HepG2 (cell line): ENCODE data around the gene METTL22. TPM values are rescaled to one million over a fixed set of nuclear protein-coding genes. Genes with fewer than 3 reads are reported as not detected.

Experiments used
- ATAC-seq: fragments of 200-7000 bp; cut with Tn5 transposase; 3 replicates; pipeline ENCODE4 v1.9.1; 2020; ENCODE audit warnings: mild to moderate bottlenecking, moderate library complexity
- BruUV-seq: library from RNA; stranded (reverse); fragments of 400-500 nt; replicated peaks from 2 replicates; lab custom pipeline; 2021; lab: Mats Ljungman, UMichigan
- CTCF ChIA-PET: fragments of 300-600 bp; formaldehyde crosslinking; extraction: SDS; loops from one replicate; lab custom pipeline; 2021; ENCODE audit warnings: low total read pairs, inconsistent platforms, low intra/inter-chr PET ratio; lab: Yijun Ruan, JAX
- POLR2A ChIA-PET: fragments of 350-600 bp; sonication (Branson Sonifier 250); formaldehyde crosslinking; loops from one replicate; lab custom pipeline; 2020; ENCODE audit warnings: antibody characterized with exemption, inconsistent platforms; lab: Yijun Ruan, JAX
- DNase-seq: peaks from one replicate; pipeline ENCODE4 v3.0.0-alpha.2; 2015; ENCODE audit warnings: low spot score
- FAIRE-seq: peaks from 3 replicates; lab custom pipeline; 2011; peaks lifted over from hg19 to GRCh38; lab: Jason Lieb, UNC
- H2AFZ ChIP-seq: one replicate; pipeline ENCODE4 v1.6.1; 2011; ENCODE audit warnings: low read length, inconsistent platforms
- H3K27ac ChIP-seq: fragments of 300-600 bp; 3 replicates; pipeline ENCODE4 v1.8.0; 2011; ENCODE audit warnings: mixed run types, mild to moderate bottlenecking, mixed read lengths, low read length, inconsistent platforms; ENCODE audit not compliant: insufficient read depth; ENCODE audit errors: extremely low read length
- H3K27me3 ChIP-seq, 2 experiments: fragments of 200-600 bp in 1 of 2; 2 replicates in 1 of 2; 3 replicates in 1 of 2; pipeline versions ENCODE4 v1.6.0 to v1.8.0; 2011; ENCODE audit warnings: low read length in 2 of 2, mild to moderate bottlenecking in 2 of 2, moderate library complexity in 2 of 2, inconsistent platforms in 1 of 2; ENCODE audit not compliant: insufficient read depth in 2 of 2, control insufficient read depth in 1 of 2
- H3K36me3 ChIP-seq, 2 experiments: fragments of 200-600 bp in 1 of 2; replicated peaks in 1 of 2; 2 replicates in 1 of 2; 3 replicates in 1 of 2; pipeline versions ENCODE4 v1.5.1 to v1.8.0; 2011; ENCODE audit warnings: low read length in 2 of 2, inconsistent platforms in 1 of 2; ENCODE audit not compliant: insufficient read depth in 2 of 2, control insufficient read depth in 1 of 2
- H3K4me1 ChIP-seq: 2 replicates; pipeline ENCODE4 v1.5.1; 2012; ENCODE audit warnings: low read length, inconsistent platforms; ENCODE audit not compliant: insufficient read depth
- H3K4me2 ChIP-seq: 2 replicates; pipeline ENCODE4 v1.6.0; 2011; ENCODE audit warnings: low read depth, low read length, inconsistent platforms
- H3K4me3 ChIP-seq, 3 experiments: fragments of 200-600 bp in 1 of 3; sonication (generic), shearing (Covaris generic) in 1 of 3; replicated peaks in 1 of 3; 2 replicates each; pipeline ENCODE4 v1.5.1; 2011 to 2016; ENCODE audit warnings: low read length in 3 of 3, inconsistent platforms in 2 of 3, low read depth in 2 of 3, mild to moderate bottlenecking in 2 of 3, control low read depth in 1 of 3, mixed read lengths in 1 of 3; ENCODE audit not compliant: insufficient read depth in 1 of 3
- H3K79me2 ChIP-seq: one replicate; pipeline ENCODE4 v1.6.1; 2011; ENCODE audit warnings: low read length, inconsistent platforms; ENCODE audit not compliant: insufficient read depth
- H3K9ac ChIP-seq: 2 replicates; pipeline ENCODE4 v1.6.0; 2011; ENCODE audit warnings: mild to moderate bottlenecking, low read depth, low read length, inconsistent platforms; ENCODE audit not compliant: insufficient read depth
- H3K9me3 ChIP-seq: 2 replicates; pipeline ENCODE4 v1.5.1; 2012; ENCODE audit warnings: mild to moderate bottlenecking, low read length
- H4K20me1 ChIP-seq: 2 replicates; pipeline ENCODE4 v1.6.0; 2011; ENCODE audit warnings: inconsistent platforms, mild to moderate bottlenecking, low read length, moderate library complexity; ENCODE audit not compliant: insufficient read depth
- DMAP1 ChIP-seq: IDR thresholded peaks from 2 replicates; pipeline ENCODE4 v1.6.1; 2016
- FOXA3 ChIP-seq: IDR thresholded peaks from 2 replicates; pipeline ENCODE4 v1.6.1; 2016; ENCODE audit warnings: missing genetic modification reagents, missing compliant biosample characterization
- HOXA5 ChIP-seq: sonication (generic); formaldehyde crosslinking; IDR thresholded peaks from 2 replicates; pipeline ENCODE4 v1.4.0; 2020; ENCODE audit warnings: missing genetic modification reagents
- JUND ChIP-seq: sonication (generic); formaldehyde crosslinking; IDR thresholded peaks from 2 replicates; pipeline ENCODE4 v1.8.0; 2022; ENCODE audit warnings: mild to moderate bottlenecking, missing genetic modification reagents
- MAX ChIP-seq: IDR thresholded peaks from 2 replicates; pipeline ENCODE4 v1.6.1; 2012; ENCODE audit warnings: inconsistent platforms
- MEIS1 ChIP-seq: sonication (generic); formaldehyde crosslinking; IDR thresholded peaks from 2 replicates; pipeline ENCODE4 v1.9.0; 2021; ENCODE audit warnings: mild to moderate bottlenecking, missing genetic modification reagents, moderate library complexity, borderline replicate concordance
- PAF1 ChIP-seq: IDR thresholded peaks from 2 replicates; pipeline ENCODE4 v1.6.1; 2016; ENCODE audit warnings: missing genetic modification reagents, missing compliant biosample characterization
- RCOR2 ChIP-seq: IDR thresholded peaks from 2 replicates; pipeline ENCODE4 v1.6.1; 2016; ENCODE audit warnings: missing biosample characterization, missing genetic modification reagents
- RNF2 ChIP-seq: fragments of 450-650 bp; conservative IDR thresholded peaks from 2 replicates; pipeline ENCODE4 v1.6.1; 2016; ENCODE audit warnings: low read depth
- ZNF224 ChIP-seq: sonication (generic); formaldehyde crosslinking; IDR thresholded peaks from 2 replicates; pipeline ENCODE4 v1.5.0; 2020; ENCODE audit warnings: mild to moderate bottlenecking, missing genetic modification reagents
- ZNF274 ChIP-seq: sonication (generic); formaldehyde crosslinking; IDR thresholded peaks from 2 replicates; pipeline ENCODE4 v1.5.1; 2020; ENCODE audit warnings: mild to moderate bottlenecking, missing genetic modification reagents
- ZNF629 ChIP-seq: sonication (generic); formaldehyde crosslinking; conservative IDR thresholded peaks from 2 replicates; pipeline ENCODE4 v1.5.0; 2020; ENCODE audit warnings: missing genetic modification reagents
- WGBS: methylation state at CpG from one replicate; pipeline ENCODE4 v1.1.6; 2017; ENCODE audit warnings: low lambda C conversion rate; 5-methylcytosine and 5-hydroxymethylcytosine counted together
- in situ Hi-C: cut with HindIII; loops from 2 replicates; pipeline ENCODE4 v1.10.0; 2017; ENCODE audit warnings: low pct_unique_long_range_greater_than_20kb; ENCODE audit not compliant: extremely low pct_ligation_motif_present
- intact Hi-C: fragments of 100-400 bp; cut with micrococcal nuclease; formaldehyde crosslinking; loops from one replicate; pipeline ENCODE4 v1.10.0; 2022; ENCODE audit not compliant: unreplicated experiment
- polyA plus RNA-seq, 8 experiments: library from polyadenylated mRNA; depleted of rRNA in 3 of 8; stranded (reverse) in 7 of 8; unstranded in 1 of 8; fragments of >200 nt; fragmentation: Illumina TruSeq in 4 of 8; extraction: Trizol in 4 of 8; gene quantifications; 2 replicates each; pipeline versions ENCODE4 v1.2.1 to v1.2.3, GENCODE V29; 2011 to 2016; ENCODE audit warnings: low read depth in 4 of 8, missing spikeins in 1 of 8, mixed read lengths in 1 of 8; ENCODE audit not compliant: insufficient read depth in 1 of 8
- total RNA-seq, 5 experiments: library from RNA; depleted of rRNA; stranded (reverse); fragments of >200 nt; fragmentation: Illumina TruSeq; extraction: Trizol; gene quantifications; 2 replicates each; pipeline ENCODE4 v1.2.3, GENCODE V29; 2016; ENCODE audit warnings: low read depth in 1 of 5

METTL22 gene
- total and polyA plus RNA-seq, 2 of the 13 experiments (the other 11 are each of a cell fraction or from before 2014, with no cell fraction given), result 36.2 to 94.8 TPM

DNA sequence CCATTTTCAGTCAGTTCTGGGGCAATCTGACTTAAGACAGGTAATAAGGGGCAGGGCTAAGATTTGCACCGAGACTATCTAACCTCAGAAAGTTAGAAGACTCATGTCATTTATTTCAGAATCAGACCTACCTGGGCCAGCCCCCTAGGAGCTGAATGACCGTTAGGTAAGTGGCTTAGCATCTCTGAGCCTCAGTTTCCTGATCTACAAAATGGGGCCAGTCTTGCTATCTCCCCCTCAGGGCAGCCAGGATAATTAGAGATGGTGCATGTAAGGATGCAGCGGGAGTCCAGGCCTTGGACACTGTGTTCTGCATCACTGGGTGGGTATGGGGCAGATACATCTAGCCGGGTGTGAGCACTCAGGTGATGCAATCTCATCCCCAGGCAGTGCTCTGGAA lies 10.4 kb upstream of the METTL22 start:
- ChIA-PET POLR2A (no interaction called here), CTCF (no interaction called here)
- in situ Hi-C loops (no loop called here), intact Hi-C loops (no loop called here)
- peak; percentile 69 for TF ChIP-seq ZNF629
- TF ChIP-seq PAF1 (CRISPR knock-in tag), result no peak
- DNase-seq, result no peak
- no peak overlapping the region for H2AFZ ChIP-seq
- WGBS, result 11% methylated on average over 4 of the region's 4 CpGs
- no peak for FAIRE-seq
- H3K79me2 ChIP-seq, result no peaks in the 10 kb centered on the region
- H3K9ac ChIP-seq, result no peak overlapping the region
- H3K27ac ChIP-seq, result no peak overlapping the region
- H4K20me1 ChIP-seq, result no peaks in the 10 kb centered on the region
- peaks cover 5 to 51% of the 10 kb centered on the region in 2 experiments; a peak in 3 of 5 replicates for H3K27me3 ChIP-seq
- ATAC-seq, result no peak; the same call in 2 of the 3 replicates
- H3K4me2 ChIP-seq, result no peak overlapping the region
- H3K36me3 ChIP-seq, result no peaks in the 10 kb centered on the region
- no peak overlapping the region for H3K4me3 ChIP-seq
- no peaks in the 10 kb centered on the region for H3K9me3 ChIP-seq
- H3K4me1 ChIP-seq, result no peaks in the 10 kb centered on the region
- BruUV-seq, result no TSS peak

DNA sequence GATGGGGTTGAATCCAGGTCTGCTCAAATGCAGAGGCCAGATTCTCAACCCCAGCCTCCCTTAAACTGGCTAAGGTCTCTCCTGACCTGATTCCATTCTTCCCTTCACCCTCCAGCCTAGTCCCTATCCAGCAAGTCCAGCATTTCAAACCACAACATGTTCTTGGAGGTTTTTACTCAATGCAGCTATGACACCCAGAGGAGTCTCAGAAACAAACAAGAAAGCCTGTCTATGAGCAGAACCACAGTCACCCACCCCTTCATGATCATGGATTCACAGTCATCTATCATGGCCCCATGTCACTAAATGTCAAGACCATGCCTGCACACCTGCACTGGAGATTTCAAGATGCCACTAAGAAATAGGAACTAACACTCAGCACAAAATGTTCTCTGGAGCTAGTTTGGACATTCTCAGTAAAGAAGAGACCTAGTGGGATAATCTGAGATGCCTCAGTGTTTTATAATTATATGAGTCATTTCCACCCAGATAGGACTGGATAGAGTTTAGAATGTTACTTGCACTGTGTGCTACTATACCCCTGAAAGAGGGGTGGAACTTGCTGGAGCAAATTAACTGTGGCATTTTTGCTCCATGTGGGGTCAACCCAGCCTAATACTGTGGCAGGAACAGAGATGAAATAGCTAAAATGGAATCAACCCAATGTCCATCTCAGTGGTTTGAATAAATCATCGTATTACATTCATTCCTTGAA lies 9.5 kb upstream of the METTL22 start:
- no peak for ATAC-seq
- Histone ChIP-seq H3K27me3 (peaks cover 6 to 50% of the 10 kb centered on the region in 2 experiments; a peak in 3 of 5 replicates), H2AFZ (no peak overlapping the region), H3K9me3 (no peaks in the 10 kb centered on the region), H3K4me1 (no peaks in the 10 kb centered on the region), H3K79me2 (no peaks in the 10 kb centered on the region), H3K36me3 (no peaks in the 10 kb centered on the region), H3K4me2 (no peak overlapping the region), H3K4me3 (no peak overlapping the region), H4K20me1 (no peaks in the 10 kb centered on the region), H3K9ac (no peak overlapping the region), H3K27ac (no peak overlapping the region)
- 20% methylated on average over 1 of the region's 1 CpG for WGBS
- no TSS peak for BruUV-seq
- intact Hi-C loops, result no loop called here
- CTCF ChIA-PET, result no interaction called here
- no peak for FAIRE-seq
- POLR2A ChIA-PET, result no interaction called here
- DNase-seq, result no peak
- no peak for TF ChIP-seq RNF2
- TF ChIP-seq JUND (CRISPR knock-in tag), result no peak
- no peak for TF ChIP-seq ZNF274 (CRISPR knock-in tag)
- no peak for TF ChIP-seq RCOR2
- TF ChIP-seq HOXA5 (CRISPR knock-in tag), result no peak
- TF ChIP-seq DMAP1 (CRISPR knock-in tag), result no peak
- TF ChIP-seq ZNF224 (CRISPR knock-in tag), result no peak
- no peak for TF ChIP-seq MEIS1
- TF ChIP-seq FOXA3 (CRISPR knock-in tag), result no peak
- no peak for TF ChIP-seq MAX
- in situ Hi-C loops, result no loop called here
